SK-MEL-5 (cell line): Measurements from ENCODE around the gene HECTD1. TPM values are rescaled to one million over a fixed set of nuclear protein-coding genes. Genes with fewer than 3 reads are reported as not detected.

Experiments
- DNase-seq: peaks from one replicate; pipeline ENCODE4 v3.0.0-alpha.2; 2016; ENCODE audit warnings: low read depth, low spot score
- in situ Hi-C: cut with HindIII; loops from 2 replicates; pipeline ENCODE4 v1.10.0; 2016; ENCODE audit warnings: low sequenced_read_pairs, high pct_unique_total_duplicates, low pct_unique_long_range_greater_than_20kb
- total RNA-seq: library from RNA; depleted of rRNA; stranded (reverse); fragments of >200 nt; shearing (Covaris generic); gene quantifications from 2 replicates; pipeline ENCODE4 v1.2.3, GENCODE V29; 2014

The HECTD1 gene
- total RNA-seq, 1 experiment from 2014 or later, result 141 TPM

DNA sequence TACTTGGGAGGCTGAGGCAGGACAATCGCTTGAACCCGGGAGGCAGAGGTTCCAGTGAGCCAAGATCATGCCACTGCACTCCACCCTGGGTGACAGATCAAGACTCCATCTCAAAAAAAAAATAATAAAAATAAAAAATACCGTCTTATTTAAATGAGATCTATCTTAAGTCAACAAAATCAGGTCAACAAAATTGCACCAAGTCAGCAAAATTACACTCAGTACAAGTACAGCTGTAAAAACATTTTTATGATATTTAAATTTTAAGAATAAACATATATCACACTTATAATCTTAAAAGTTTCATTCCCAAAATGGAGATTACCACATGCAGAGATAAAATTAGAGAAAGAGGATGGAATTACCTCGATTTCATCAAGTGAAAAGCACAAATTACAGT lies 33.2 kb downstream of the HECTD1 start:
- in situ Hi-C loops, result no loop called here
- no peak for DNase-seq

DNA sequence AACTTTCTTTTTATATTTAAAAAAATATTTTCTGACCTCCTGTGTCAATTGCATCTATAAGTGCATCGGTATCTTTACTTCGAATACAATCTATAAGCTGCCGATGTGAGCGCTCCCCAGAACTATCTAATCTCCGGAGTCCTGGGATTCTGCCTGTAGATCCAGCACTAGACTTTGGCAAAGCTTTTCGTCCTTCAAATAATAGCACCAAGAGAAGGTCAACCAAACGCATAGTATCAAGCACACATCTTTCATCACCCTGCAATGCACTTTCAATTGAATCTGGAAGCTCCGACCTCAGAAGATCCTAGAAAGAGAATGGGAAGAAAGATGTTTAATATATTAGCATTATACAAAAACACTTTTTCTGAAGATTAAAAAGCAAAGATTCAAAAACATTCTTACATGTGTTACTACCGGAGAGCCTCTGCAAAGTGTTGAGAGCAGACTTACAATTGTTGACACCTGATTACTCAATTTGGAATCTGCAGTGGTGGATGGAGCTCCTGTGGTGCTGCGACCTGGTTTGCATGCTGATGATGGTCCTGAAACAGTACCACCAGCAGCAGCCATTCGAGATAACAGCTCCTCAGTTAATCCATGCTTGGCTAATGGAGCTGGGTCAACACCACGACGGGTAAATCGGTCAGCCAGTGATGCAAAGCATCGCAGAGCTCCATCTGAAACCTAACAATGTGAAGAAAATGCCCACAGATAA lies 34.3 kb downstream of the HECTD1 start:
- in situ Hi-C loops, result no loop called here
- no peak for DNase-seq

DNA sequence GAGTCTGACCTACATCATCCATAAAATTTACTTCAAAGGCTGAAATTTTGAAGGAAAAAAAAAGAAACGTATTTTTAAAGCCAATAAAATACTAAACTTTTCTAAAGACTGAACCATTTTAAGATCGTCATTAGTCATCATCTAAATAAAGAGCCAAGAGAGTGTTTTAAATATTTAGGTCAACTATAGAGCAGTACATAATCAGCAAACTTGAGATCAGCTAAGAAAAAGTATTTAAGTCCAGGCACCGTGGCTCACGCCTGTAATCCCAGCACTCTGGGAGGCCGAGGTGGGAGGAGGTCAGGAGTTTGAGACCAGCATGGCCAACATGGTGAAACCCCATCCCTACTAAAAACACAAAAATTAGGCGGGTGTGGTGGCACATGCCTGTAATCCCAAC lies 35.5 kb downstream of the HECTD1 start:
- in situ Hi-C loops, result no loop called here
- no peak for DNase-seq

DNA sequence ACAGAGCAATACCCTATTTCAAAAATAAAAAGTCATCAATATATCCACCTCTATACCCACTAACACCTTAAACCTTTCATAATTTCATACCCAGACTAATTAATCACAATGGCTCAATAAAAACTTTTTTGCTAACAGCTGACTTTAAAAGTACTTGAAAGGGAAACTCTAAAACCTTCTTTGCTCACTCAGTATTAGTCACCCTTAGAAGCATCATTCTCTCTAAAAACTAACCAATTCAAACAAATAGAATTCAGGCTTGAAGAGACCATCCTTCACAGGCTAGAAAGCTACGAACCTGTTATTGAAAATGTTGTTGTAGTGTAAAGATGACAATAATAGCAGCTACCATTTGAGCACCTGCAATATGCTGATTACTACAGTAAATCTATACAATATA lies 37.2 kb downstream of the HECTD1 start:
- in situ Hi-C loops, result no loop called here

DNA sequence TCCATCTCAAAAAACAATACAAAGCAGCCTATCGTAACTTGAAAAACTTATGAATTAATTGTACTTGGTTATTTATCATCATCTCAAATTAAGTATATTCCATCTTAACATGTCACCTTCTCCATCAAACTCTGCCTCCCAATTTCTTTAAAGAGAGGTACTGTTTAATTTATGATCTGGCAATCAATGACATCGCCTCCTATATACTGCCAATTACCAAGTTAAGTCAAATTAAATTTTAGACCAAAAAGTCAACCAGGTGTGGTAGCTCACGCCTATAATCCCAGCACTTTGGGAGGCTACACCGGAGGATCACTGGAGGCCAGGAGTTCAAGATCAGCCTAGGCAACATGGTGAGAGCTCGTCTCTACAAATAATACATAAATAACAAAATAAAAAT lies 37.7 kb downstream of the HECTD1 start:
- DNase-seq, result no peak
- in situ Hi-C loops, result no loop called here

More for the DNA sequence above, 37.2 kb downstream of the HECTD1 start:
- DNase-seq, result no peak

DNA sequence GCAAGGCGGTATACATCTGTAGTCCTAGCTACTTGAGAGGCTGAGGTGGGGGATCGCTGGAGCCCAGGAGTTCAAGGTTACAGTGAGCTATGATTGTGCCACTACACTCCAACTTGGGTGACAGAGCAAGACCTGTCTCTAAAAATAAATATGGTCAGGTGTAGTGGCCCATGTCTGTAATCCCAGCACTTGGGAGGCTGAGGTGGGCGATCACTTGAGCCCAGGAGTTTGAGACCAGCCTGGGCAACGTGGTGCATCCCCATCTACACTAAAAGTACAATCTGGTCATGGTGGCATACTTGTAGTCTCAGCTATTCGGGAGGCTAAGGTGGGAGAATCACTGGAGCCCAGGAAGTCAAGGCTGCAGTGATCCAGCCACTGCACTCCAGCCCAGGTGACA lies 40.6 kb downstream of the HECTD1 start:
- DNase-seq, result no peak
- in situ Hi-C loops, result no loop called here

DNA sequence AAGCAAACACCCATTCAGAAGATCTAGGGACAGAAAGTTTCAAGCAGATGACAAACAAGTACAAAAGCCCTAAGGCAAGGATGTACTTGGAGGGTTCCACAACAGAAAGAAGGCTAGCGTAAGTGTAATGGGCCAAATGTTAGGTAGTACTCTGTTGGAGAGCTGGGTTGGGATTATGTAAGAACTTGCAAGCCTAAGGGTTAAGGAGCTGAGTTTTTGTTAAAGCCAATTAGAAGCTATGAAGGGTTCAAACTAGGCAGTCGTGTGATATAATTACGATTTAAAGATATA lies 41.4 kb downstream of the HECTD1 start:
- in situ Hi-C loops, result no loop called here
- no peak for DNase-seq

DNA sequence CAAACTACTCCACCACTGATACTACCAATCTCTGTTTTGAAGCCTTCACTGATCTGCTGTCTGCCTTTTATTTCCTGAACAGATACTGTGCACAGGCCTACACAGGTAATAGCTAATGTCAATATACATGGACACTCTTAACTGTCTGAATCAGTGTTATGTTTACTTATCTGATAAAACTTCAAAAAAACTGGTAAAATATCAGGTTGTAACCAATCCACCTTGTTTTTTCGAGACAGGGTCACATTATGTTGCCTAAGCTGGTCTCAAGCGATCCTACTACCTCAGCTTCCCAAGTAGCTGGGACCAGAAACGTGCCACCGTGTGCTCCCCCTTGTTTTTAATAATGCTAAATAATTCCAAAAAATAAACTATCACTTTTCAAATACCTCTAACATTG lies 43.5 kb downstream of the HECTD1 start:
- DNase-seq, result no peak
- in situ Hi-C loops, result no loop called here

DNA sequence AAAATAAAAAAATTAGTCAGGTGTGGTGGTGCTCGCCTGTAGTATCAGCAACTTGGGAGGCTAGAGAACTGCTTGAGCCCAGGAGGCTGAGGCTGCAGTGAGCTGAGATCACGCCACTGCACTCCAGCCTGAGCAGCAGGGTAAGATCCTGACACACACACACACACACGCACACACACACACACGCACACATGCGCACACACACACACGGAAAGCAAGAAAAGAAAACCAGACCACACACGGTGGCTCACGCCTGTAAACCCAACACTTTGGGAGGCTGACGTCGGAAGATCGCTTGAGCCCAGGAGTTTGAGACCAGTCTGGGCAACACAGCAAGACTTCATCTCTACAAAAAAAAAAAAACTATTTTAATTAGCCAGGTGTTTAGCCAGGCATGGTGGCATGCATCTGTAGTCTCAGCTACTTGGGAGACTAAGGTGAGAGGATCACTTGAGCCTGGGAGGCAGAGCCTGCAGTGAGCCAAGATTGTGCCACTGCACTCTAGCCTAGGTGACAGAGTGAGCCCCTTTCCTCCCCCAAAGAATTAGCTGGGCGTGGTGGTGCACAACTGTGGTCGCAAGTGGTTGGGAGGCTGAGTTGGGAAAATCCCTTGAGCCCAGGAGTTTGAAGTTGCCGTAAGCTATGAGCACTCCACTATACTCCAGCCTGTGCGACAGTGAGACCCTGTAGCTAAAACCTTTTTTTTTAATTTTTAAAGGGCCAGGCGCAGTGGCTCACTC lies 44.5 kb downstream of the HECTD1 start:
- DNase-seq, result no peak
- in situ Hi-C loops, result no loop called here

DNA sequence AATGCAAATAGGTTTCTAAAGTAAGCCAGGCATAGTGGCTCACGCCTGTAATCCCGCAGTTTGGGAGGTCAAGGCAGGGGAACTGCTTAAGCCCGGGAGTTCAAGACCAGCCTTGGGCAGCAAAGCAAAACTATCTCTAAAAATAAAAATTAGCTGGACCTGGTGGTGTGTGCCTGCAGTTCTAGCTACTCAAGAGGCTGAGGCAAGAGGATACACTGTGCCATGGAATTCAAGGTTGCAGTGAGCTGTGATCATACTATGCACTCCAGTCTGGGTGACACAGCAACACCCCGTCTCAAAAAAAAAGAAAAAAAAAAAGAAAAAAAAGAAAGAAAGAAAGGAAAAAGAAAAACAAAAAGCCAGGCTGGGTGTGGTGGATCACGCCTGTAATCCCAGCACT lies 46.3 kb downstream of the HECTD1 start:
- no peak for DNase-seq
- in situ Hi-C loops, result no loop called here

DNA sequence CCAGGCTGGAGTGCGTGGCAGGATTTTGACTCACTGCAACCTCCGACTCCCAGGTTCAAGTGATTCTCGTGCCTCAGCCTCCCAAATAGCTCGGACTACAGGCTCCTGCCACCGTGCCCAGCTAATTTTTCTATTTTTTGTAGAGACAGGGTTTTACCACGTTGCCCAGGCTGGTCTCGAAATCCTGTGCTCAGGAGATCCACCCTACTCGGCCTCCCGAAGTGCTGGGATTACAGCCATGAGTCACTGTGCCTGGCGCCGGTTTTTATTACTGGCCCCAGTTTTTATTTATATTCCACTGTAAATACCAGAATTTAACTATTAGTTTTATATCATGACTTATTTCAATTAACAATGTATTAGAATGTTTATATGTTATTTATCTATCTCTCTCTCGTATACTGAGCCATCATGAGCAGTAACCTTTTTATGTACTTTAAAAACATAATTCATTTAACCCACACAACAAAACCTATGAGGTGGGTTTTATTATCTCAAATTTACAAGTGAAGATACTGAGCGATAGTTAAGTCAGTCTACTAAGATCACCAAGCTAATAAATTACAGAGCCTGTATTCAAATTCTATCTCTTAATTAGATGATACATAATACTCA lies 47.8 kb downstream of the HECTD1 start:
- in situ Hi-C loops, result no loop called here
- DNase-seq, result no peak

DNA sequence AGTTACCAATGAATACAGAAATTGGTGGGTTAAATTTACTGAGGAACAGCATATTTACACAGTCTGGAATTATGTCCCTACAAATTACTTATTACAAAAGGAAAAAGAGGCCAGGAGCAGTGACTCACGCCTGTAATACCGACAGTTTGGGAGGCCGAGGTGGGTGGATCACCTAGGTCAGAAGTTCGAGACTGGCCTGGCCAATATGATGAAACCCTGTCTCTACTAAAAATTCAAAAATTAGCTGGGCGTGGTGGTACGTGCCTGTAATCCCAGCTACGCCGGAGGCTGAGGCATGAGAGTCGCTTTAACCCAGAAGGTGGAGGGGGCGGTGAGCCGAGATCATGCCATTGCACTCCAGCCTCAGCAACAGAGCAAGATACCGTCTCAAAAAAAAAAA lies 52.6 kb downstream of the HECTD1 start:
- DNase-seq, result no peak
- in situ Hi-C loops, result no loop called here

DNA sequence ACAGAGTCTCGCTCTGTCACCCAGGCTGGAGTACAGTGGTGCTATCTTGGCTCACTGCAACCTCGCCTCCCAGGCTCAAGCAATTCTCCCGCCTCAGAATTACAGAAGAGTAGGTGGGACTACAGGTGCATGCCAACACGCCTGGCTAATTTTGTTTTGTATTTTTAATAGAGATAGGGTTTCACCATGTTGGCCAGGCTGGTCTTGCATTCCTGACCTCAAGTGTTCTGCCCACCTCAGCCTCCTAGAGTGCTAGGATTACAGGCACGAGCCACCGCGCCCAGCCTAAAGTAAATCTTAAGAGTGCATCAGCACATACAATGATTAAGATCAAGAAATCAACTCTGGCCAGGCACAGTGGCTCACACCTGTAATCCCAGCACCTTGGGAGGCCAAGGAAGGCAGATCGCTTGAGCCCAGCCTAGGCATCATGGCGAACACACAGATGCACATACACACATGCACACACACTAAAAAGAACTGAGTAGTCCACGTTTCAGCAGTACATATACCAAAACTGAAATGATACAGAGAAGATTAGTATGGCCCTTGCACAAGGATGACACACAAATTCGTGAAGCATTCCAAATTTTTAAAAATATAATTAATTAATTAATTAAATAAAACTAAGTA lies 65.0 kb downstream of the HECTD1 start:
- in situ Hi-C loops, result no loop called here
- DNase-seq, result no peak

DNA sequence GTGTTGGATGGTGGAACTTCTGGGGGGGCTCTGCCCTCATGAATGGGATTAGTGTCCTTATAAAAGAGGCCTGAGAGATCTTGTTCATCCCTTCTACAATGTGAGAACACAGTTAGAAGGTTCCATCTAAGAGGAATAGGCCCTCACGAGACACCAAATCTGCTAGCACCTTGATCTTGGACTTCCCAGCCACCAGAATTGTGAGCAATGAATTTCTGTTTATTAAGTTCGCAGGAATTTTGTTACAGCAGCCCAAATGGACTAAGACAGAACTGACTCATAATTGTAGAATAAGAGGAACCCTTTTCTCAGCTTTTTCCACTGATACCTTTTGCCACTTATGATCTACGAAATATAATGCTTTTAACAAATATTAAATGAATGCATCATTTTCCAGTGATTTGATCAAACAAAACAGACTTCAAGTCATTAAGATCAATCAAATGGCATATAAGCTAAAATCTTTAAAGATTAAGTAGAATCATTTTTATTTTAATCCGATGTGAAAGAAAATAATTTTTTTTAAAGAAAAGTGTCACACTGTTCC lies 68.2 kb downstream of the HECTD1 start:
- no peak for DNase-seq
- in situ Hi-C loops, result no loop called here

DNA sequence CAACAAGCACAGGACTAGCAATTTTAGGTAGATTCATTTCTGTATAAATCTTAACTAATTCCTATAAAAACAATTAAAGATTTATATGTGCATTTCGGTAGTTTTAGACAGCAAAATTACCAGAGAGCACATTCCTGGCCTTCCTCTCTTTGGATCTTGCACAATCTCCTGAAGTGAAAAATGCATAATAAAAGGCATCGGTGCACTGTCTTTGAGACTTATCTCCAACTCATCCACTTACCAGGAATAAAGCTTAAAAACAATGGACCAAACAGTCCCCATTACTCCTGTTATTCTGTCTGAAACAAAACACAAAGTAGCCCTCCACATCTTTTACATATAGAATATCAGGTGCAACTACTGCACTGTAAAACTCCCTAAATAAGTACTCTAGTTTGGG lies 69.3 kb downstream of the HECTD1 start:
- DNase-seq, result no peak
- in situ Hi-C loops, result no loop called here

DNA sequence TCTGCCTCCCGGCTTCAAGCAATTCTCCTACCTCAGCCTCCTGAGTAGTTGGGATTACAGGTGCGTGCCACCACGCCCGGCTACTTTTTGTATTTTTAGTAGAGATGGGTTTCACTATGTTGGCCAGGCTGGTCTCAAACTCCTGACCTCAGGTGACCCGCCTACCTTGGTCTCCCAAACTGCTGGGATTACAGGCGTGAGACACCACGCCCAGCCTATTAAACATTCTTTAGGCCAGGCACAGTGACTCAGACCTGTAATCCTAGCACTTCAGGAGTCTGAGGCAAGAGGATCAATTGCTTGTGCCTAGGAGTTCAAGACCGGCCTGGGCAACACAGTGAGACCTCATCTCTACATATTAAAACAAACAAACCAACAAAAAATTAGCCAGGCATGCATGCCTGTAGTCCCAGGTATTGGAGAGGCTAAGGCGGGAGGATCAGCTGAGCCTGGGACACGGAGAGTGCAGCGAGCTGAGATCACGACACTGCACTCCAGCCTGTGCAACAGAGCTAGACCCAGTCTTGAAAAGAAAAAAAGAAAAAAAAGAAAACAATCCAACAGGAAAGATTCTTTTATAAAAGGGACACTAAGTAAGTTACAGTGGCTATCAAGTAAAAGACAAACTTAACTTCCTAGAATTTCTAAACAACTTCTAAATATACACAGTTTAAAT lies 70.2 kb downstream of the HECTD1 start:
- in situ Hi-C loops, result no loop called here
- DNase-seq, result no peak

DNA sequence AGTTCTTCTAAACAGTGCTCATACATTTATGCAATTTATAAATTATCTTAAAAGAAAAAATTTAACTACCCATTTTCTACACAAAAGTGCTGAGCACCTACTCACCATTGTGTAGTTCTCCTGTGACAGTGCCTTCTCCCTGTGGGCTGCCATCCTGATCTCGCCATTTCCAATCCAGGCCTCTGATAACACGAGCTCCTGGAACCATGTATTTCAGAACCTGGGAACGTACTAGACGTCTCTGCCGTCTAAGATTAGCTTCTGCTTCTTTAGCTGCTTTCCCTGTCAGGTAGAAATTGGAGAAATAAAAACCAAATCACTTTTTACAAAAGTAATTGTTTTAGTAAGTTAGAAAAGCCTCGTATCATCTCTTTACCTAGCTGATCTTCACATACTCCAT lies 74.5 kb downstream of the HECTD1 start:
- in situ Hi-C loops, result no loop called here
- DNase-seq, result no peak
